Measurements from ENCODE around the gene PKMYT1.

GRCh38 chr16:3028716-3029319 lies 48.6 kb upstream of the PKMYT1 start:
- no peak for TF ChIP-seq EZH2 (IDR thresholded peaks at IDR 0.05; ENCODE audit: low read depth, unreplicated experiment)
- TF ChIP-seq, protein P1, sequence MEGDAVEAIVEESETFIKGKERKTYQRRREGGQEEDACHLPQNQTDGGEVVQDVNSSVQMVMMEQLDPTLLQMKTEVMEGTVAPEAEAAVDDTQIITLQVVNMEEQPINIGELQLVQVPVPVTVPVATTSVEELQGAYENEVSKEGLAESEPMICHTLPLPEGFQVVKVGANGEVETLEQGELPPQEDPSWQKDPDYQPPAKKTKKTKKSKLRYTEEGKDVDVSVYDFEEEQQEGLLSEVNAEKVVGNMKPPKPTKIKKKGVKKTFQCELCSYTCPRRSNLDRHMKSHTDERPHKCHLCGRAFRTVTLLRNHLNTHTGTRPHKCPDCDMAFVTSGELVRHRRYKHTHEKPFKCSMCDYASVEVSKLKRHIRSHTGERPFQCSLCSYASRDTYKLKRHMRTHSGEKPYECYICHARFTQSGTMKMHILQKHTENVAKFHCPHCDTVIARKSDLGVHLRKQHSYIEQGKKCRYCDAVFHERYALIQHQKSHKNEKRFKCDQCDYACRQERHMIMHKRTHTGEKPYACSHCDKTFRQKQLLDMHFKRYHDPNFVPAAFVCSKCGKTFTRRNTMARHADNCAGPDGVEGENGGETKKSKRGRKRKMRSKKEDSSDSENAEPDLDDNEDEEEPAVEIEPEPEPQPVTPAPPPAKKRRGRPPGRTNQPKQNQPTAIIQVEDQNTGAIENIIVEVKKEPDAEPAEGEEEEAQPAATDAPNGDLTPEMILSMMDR (conservative IDR thresholded peaks at IDR 0.05; ENCODE audit: low read depth in 2 of 2) = no peak
- no peak for TF ChIP-seq POLR2AphosphoS5 (IDR thresholded peaks at IDR 0.05; ENCODE audit: low read depth)
- no peak for TF ChIP-seq NANOG (IDR thresholded peaks at IDR 0.05; ENCODE audit: borderline replicate concordance)
- TF ChIP-seq STAT1 (IDR thresholded peaks at IDR 0.05; ENCODE audit: unreplicated experiment) = no peak
- TF ChIP-seq, protein P2, sequence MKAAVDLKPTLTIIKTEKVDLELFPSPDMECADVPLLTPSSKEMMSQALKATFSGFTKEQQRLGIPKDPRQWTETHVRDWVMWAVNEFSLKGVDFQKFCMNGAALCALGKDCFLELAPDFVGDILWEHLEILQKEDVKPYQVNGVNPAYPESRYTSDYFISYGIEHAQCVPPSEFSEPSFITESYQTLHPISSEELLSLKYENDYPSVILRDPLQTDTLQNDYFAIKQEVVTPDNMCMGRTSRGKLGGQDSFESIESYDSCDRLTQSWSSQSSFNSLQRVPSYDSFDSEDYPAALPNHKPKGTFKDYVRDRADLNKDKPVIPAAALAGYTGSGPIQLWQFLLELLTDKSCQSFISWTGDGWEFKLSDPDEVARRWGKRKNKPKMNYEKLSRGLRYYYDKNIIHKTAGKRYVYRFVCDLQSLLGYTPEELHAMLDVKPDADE (IDR thresholded peaks at IDR 0.05) = no peak
- TF ChIP-seq, protein P3, sequence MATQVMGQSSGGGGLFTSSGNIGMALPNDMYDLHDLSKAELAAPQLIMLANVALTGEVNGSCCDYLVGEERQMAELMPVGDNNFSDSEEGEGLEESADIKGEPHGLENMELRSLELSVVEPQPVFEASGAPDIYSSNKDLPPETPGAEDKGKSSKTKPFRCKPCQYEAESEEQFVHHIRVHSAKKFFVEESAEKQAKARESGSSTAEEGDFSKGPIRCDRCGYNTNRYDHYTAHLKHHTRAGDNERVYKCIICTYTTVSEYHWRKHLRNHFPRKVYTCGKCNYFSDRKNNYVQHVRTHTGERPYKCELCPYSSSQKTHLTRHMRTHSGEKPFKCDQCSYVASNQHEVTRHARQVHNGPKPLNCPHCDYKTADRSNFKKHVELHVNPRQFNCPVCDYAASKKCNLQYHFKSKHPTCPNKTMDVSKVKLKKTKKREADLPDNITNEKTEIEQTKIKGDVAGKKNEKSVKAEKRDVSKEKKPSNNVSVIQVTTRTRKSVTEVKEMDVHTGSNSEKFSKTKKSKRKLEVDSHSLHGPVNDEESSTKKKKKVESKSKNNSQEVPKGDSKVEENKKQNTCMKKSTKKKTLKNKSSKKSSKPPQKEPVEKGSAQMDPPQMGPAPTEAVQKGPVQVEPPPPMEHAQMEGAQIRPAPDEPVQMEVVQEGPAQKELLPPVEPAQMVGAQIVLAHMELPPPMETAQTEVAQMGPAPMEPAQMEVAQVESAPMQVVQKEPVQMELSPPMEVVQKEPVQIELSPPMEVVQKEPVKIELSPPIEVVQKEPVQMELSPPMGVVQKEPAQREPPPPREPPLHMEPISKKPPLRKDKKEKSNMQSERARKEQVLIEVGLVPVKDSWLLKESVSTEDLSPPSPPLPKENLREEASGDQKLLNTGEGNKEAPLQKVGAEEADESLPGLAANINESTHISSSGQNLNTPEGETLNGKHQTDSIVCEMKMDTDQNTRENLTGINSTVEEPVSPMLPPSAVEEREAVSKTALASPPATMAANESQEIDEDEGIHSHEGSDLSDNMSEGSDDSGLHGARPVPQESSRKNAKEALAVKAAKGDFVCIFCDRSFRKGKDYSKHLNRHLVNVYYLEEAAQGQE (IDR thresholded peaks at IDR 0.05; ENCODE audit: unreplicated experiment) = no peak
- no peak for TF ChIP-seq JUNB (IDR thresholded peaks at IDR 0.05; ENCODE audit: unreplicated experiment)
- TF ChIP-seq EZH2phosphoT487 (IDR thresholded peaks at IDR 0.05; ENCODE audit: unreplicated experiment) = no peak

All from GM23338 (cell line).